ENCODE data around the gene FES.
"Not testable (repeated sequence)": the region's sequence is repeated elsewhere in the genome, so short reads cannot be mapped to it uniquely, and the experiment has no call there.

FES gene

DNA sequence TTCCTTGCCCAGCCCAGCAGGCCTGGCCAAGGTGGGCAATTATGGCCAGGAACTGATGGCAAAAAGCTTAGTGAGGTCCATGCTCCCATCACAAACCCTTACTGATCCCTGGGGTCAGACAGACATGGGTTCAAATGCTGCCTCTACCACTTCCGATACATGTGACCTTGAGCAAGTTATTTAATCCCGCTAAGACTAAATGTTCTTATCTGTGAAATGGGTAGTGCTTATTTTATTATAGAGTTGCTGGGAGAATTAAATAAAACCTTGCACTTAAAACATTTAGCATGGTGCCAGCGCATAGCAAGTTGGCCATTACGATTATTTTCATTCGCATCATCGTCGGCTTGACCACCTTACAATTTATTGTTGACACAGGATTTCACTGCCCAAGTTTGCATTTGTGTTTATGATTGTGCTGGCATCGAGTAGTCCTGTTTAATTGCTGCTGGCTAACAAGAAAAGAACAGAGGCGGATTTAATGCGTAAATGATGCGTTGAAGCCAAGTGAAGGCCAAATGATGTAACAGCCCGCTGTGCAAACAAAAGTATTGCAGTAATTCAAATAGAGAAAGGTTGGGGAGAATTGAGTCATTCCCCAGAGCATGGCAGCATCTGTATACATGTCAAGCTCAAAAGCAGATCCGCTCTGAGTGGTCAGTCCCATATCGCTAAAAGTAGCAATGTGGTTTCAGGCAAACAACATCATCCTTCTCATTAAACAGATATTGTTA, 23.2 kb upstream of the FES start:
- DNase-seq (ENCODE audit: low read depth in 3 of 3, low spot score in 1 of 3): no peak

DNA sequence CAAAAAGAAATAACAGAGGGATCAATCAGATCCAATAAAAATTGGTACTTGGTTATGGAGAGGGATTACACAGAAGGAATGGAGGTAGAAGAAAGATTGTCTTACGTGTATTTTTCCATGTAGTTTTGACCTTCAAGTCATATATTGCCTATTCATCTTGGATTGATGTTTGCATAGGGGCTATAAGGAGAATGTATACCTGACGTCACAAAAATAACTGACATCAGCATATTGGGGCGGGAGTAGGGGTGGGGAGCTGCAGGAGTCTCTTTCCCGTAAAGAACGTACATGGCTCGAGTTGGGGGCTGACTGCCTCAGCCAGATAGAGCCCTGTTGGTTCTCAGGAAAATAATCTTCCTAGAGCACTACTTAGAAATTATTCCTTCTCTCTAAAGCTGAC, 21.8 kb upstream of the FES start:
- DNase-seq (ENCODE audit: low read depth in 3 of 3, low spot score in 1 of 3): no peak

DNA sequence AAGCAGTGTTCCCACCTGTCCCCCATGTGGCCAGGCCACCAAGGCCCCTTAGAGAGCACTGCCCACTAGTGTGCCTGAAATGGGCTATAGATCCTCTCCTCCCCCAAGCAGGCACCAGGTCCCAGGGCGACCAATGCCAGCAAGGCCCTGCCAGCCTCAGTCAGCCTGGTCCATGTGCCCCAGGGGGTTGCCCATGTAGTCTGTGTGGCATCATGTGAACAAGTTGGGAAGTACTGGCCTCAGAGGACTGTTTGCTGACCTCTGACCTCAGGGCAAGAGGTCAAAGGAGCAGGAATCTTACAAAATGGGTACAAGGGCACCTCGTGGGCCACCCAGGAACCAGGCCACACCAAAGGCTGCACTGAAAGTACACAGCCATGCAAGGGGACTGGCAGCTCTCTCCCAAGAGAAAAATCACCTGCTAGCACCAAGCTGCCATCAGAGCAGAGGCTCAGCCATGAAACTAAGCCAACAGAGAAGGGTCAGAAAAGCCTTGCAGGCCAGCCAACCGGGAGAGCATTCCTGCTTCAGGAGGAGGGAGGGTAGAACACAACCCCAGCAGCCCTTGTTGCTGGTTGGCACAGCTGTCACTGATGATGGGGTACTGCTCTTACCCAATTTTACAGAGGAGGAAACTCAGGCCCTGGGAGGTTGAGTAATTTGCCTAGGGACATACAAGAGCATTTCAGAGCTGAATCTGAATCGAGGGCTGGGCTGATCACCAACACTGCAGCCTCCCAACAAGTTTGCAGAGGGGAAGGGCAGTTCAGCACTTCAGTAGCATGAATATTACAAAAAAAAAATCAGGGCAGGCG, 21.1 kb upstream of the FES start:
- DNase-seq (ENCODE audit: low read depth in 3 of 3, low spot score in 1 of 3): no peak

DNA sequence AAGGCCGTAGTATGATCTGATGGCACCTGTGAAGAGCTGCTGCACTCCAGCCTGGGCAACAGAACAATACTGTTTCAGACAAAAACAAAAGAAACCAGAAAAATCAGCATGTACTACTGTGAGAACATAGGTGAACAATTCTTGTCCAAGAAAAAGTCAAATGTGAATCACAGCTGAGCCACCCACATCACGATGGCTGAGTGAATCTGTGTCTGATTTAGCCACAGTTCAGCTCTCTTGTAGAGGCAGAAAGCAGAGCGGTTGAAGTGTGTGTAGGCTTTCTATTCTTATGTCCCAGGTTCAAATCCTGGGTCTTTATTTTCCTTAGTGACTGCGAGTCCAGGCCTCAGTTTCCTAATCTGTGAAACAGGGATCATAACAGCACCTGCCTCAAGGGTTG, 20.3 kb upstream of the FES start:
- DNase-seq (ENCODE audit: low read depth in 3 of 3, low spot score in 1 of 3): no peak

DNA sequence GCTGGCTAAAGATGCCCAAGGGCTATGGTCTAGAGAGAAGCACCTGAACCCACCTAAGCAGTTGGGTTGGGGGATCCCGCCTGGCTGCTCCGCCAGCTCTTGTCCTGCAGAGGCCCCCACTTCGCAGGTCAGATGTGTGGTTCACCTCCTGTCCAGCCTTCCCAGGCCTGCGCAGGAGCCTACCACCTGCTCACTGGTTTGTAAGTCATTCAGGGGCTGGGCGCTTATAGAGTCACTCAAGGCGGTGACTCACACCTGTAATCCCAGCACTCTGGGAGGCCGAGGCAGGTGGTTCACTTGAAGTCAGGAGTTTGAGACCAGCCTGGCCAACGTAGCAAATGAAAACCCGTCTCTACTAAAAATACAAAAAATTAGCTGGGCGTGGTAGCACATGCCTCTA, 19.8 kb upstream of the FES start:
- no peak for DNase-seq (ENCODE audit: low read depth in 3 of 3, low spot score in 1 of 3)

GRCh38 chr15:90865702-90866101, 18.6 kb upstream of the FES start:
- no peak for DNase-seq (ENCODE audit: low read depth in 3 of 3, low spot score in 1 of 3)

- DNase-seq (ENCODE audit: low read depth in 3 of 3, low spot score in 1 of 3): no peak
These were observed 18.1 kb upstream of the FES start for GRCh38 chr15:90866161-90866715.

DNA sequence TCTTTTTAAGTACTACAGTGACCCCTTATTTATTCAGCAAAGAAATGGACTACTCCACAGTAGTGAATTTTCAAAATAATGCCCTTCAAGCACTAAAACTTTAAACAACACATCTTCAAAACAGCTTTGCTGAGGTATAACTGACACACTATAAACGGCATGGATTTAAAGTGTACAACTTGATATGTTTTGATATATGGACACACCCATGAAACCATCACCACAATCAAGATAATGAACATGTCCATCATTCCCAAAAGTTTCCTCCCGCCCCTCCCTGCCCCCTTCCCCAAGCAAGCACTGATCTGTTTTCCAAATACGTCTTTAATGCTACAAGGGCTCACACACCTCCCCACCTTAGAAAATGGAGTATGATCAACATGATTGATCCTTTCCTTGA, 17.5 kb upstream of the FES start:
- DNase-seq (ENCODE audit: low read depth in 3 of 3, low spot score in 1 of 3): no peak

- DNase-seq (ENCODE audit: low read depth in 3 of 3, low spot score in 1 of 3): no peak
These were observed 16.0 kb upstream of the FES start, which contains the start of gene FURIN for GRCh38 chr15:90868261-90868689. FURIN (plus strand) TSS chr15:90868588; CDS start chr15:90875741, 7,153 bp downstream.

- DNase-seq (ENCODE audit: low read depth in 3 of 3, low spot score in 1 of 3): no peak
These were observed 15.2 kb upstream of the FES start for GRCh38 chr15:90869140-90869541.

DNA sequence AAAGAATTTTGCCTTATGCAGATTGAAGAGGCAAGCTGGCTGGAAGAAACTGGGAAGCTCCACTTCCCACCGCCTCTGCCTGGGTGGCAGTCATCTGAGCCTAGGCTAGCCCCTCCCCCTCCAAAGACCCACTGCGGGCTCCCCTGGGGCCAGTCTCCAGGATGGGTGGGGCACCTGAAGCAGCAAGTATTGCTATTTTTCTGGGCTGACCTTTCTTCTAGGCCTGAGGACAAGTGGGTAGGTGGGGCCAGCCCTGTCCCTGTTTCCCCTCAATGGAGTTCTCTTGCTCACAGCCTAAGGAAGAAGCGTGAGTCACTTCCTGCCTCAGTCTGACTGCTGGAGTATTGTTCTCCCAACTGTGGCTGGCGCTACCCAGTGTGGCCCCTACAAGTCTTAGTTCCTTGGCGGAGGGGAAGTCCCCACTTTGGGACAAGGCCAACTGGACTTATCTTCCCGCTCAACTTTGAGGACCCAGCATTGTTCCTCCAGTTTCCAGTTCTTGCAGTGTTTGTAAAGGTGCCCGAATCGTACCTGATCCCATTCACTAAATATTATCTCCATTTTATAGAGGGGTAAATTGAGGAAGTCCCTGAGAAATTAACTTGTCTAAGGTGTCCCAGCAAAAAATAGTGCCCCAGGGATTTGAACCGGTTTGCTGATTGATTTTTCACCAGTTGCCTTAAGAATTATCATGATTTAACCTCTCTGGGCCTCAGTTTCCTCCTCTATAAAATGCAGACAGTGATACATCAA, 14.5 kb upstream of the FES start:
- DNase-seq (ENCODE audit: low read depth in 3 of 3, low spot score in 1 of 3): no peak

DNA sequence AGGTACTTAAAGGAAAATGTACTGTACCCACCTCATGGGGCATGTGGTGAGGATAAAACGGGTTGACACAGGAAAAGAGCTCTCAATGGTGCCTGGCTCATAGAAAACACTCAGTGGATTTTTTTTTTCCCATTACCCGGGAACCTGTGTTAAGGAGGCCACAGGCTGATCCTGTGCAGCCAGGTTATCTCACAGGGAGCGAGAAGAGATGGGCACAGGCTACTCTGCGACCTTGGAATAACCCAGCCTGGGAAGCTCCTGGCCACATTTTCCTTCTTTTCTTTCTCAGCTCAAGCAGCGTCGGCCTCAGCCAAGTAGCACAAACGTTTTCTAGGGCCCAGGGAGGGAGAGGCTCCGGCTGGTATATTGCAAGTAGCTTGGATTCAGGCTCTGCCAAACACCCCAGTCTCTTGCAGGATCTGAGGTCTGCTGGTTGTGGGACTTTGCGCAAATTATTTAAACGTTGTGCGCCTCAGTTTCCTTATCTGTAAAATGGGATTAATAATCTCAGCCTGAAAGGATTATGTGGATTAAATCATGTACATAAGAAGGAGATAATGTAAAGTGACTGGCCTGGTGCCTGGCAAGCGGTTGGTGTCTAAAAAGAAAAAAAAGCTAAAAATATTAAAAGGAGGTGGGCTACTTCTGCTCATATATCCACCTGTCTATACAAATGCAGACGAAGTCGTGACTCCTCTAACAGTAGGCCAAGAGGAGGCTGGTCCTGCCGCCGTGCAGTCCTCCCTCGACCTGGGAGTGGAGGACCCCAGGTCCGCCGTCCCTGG, 13.8 kb upstream of the FES start:
- DNase-seq (ENCODE audit: low read depth in 3 of 3, low spot score in 1 of 3): no peak

- DNase-seq (ENCODE audit: low read depth in 3 of 3, low spot score in 1 of 3): no peak
These were observed 13.1 kb upstream of the FES start for GRCh38 chr15:90871139-90871715.

- no peak for DNase-seq (ENCODE audit: low read depth in 3 of 3, low spot score in 1 of 3)
These were observed 12.4 kb upstream of the FES start for GRCh38 chr15:90871716-90872485.

GRCh38 chr15:90872486-90873184, 11.7 kb upstream of the FES start:
- DNase-seq (ENCODE audit: low read depth in 3 of 3, low spot score in 1 of 3): no peak

DNA sequence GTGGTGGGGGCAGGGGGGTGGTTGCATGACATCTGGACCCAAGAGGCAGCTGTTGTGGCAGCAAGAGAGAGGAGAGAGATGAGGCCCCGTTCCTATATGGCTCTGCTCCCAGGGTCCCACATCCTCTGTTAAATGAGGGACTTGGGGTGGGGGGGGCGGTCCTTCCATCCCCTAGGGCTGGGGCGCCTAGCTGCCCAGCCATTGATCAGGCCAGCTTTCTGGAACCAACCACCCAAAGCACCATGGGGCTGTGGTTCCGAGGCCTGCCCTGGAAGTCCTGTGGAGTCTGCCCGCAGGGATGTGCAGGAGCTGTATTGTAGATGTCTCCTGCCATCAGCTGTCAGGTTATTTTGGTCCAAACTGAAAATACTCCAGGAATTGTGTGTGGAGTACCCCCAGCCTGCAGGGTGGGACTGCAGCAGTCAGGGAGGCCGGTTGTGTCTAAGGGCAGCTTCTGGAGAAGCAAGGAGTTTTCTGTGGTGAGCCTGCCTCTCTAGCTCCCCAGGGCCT, 10.8 kb upstream of the FES start:
- DNase-seq (ENCODE audit: low read depth in 3 of 3, low spot score in 1 of 3): no peak

GRCh38 chr15:90873998-90874605, 10.2 kb upstream of the FES start:
- no peak for DNase-seq (ENCODE audit: low read depth in 3 of 3, low spot score in 1 of 3)

- not testable (repeated sequence) for DNase-seq (ENCODE audit: low read depth in 3 of 3, low spot score in 1 of 3)
These were observed 9.3 kb upstream of the FES start for GRCh38 chr15:90874986-90875385.
